HG03432 (cell line): ENCODE results near the gene OSBP.
"Not testable (repeated sequence)": the region's sequence is repeated elsewhere in the genome, so short reads cannot be mapped to it uniquely, and the experiment has no call there.

Experiments used
- ATAC-seq: cut with Tn5 transposase; IDR thresholded peaks from one replicate; pipeline ENCODE4 v1.9.1; 2021; ENCODE audit warnings: mild to moderate bottlenecking, moderate library complexity; ENCODE audit not compliant: unreplicated experiment

OSBP gene

DNA sequence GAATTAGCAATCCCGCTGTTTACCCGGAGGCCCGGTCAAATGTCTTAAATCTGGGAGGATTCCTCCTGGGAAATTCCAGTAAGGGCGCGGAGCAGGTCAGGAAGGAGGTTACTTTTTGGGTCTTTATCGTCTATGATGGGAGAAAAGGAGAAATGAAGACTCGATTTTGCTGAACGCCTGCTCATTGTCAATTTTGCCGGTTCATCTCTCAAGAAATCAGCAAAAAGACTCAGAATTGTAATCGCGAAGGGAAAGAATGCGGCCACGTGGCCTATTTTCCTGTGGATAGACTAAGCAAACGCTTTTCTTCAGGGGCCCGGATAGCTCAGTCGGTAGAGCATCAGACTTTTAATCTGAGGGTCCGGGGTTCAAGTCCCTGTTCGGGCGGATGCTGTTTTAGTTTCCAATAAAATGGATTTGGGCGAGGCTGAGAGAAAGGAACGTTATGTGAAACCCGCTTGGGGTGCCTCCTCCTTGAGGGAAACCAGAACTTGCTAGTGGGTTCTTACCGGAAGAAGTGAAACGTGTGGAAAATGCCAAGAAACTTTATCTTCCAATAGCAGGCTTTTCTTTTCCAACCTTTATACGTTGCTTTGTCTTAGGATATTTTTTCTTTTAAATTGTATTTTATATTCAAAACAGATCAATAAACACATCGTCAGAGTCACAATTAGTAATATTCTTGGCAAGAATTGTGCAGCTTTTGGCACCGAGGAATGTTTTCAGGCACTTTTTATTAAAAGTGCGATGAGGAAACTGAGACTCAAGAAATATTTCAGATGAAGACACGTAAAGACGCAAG, 59.3 kb downstream of the OSBP start:
- ATAC-seq: peak; percentile 25

DNA sequence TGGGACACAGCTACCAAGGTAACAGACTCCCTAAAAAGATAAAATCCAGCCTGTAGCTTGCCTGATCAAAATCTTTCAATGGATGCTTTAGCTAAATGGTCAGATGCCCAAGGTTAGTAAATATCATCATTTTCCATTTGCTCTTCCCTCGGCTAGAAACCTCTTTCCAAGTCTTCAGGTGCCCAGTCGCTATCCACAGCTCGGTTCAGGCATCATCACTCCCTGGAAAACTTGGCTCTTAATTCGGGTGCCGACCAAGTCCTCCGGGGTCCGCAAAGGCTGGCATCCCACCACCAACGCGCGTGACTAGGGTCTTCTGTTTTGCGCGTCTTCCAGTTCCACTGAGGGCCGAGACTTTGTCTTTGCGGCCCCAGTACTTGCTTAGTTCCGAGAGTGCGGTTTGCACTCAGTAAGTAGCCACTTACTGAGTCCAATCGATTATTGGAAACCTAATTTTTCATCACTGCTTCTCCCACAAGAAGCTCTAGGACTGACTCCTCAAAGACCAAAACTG, 59.9 kb downstream of the OSBP start:
- ATAC-seq: no peak

DNA sequence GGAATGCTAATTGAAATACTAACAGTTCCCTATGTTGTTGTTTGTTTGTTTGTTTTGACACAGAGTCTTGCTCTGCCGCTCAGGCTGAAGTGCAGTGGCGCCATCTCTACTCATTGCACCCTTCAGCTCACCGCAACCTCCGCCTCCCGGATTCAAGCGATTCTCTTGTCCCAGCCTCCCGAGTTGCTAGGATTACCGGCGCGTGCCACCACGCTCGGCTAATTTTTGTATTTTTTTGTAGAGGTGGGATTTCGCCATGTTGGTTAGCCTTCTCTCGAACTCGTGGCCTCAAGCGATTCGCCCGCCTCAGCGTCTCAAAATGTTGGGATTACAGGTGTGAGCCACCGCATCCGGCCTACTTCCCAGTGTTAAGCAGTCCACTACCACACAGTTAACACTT, 62.3 kb downstream of the OSBP start:
- ATAC-seq: no peak

DNA sequence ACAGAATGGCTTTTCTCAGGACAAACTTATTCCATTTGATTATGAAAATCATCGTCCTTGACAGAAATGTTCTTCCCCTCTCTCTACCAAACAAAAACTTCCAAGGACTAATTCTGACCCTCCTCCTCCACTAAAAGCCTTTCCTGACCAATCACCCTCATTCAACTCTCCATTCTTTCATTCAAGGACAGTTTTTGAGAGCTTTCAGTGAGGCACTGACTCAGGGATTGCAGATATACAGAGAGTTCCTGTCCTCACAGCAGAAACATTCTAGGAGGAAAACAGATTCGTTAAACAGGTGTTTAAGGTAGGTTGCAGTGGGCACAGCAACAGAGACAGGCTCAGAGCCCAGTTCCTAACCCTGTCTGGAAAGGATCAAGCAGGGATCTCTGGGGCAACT, 62.7 kb downstream of the OSBP start:
- ATAC-seq: no peak

DNA sequence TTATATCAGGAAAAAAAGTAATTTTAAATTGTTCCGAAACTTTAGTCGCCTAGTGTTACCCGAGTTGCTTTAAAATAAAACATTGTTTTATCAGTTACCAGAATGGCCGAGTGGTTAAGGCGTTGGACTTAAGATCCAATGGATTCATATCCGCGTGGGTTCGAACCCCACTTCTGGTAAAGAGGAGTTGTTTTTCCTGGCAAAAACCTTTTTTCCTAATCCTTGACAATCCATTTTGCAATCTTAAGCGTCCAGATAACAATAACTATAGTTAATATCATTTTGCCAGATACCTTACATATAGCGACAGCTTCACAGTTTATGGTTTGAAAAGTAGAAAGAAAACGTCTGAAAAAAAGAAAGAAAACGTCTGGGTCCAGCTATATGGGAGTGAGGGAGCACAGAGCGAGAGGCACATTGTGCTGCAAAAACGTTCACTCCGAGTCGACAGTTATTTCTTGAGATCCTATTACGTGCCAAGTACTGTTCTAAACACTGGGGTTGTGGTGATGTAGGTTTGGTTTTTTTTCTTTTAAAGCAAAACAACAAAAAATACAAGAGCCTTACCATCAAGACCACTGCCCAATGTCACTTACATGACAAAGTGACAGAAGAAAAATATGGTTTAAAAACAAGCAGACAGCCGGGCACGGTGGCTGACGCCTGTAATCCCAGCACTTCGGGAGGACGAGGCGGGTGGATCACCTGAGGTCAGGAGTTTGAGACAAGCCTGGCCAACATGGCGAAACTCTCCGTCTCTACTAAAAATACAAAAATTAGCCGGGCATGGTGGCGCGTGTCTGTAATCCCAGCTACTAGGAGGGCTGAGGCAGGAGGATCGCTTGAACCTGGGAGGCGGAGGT, 63.7 kb downstream of the OSBP start:
- no peak for ATAC-seq

DNA sequence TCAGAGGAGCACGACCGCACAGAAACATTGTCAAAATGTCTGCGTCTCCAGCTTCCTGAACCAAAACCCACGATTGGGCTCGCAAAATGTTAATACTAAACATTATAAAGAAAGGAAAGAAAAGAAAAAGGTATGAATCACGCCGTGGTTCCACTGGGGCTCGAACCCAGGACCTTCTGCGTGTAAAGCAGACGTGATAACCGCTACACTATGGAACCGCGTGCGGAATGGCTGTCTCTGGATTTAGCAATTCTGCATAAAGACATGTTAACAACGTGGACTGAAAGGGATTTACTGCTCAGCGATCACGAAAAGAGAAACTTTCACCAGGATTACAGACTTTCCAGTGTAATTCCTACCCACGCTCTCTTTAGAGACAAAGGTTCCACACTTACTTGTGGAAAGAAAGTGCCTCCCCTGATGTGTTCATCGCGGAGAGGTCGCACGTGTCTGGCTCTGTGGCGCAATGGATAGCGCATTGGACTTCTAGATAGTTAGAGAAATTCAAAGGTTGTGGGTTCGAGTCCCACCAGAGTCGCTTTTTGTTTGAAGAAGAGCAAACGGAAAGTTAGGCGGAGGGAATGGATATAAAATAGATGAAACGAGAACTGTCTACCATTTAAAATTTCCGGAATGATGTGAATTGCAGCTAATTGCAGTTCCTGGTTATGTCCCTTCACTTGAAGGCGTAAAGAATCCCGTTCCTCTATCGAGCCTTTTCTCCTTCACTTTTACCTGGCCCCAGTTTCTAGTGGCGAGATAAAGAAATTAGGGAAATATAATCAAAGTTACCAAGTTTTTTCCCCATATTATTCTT, 64.5 kb downstream of the OSBP start:
- ATAC-seq: peak; percentile 38

DNA sequence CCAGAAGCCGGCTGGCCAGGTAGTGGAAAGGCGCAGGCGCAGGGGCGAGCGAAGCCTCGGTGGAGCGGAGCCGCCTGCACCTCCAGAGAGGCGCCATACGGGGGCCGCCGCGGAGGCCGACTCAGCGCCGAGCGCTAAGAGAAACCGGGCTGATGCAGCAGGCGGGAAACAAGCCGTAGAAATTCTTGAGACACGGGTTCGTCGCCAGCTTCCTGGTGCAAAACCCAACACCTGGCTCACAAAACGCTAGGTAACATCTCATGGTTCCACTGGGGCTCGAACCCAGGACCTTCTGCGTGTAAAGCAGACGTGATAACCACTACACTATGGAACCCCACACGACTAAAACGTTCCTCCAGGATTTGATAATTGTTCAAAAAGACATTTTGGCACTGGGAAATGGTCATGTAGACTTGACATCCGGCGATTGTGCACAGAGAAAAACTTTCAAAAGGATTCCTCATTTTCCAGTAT, 65.2 kb downstream of the OSBP start:
- ATAC-seq: peak; percentile 95

DNA sequence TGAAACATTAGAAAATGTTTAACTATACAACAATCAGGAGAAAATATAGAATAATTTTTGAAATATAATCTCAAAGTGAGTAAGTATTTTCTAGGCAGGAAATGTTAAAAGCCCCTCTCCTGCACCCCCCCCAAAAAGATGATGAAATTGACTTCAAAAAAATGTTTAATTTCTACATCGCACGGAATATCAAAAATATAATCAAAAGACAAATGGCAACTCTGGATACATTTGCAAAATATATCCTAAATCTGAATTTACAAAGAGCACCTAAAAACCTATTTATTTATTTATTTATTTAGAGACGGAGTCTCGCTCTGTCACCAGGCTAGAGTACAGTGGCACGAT, 67.3 kb downstream of the OSBP start:
- no peak for ATAC-seq

DNA sequence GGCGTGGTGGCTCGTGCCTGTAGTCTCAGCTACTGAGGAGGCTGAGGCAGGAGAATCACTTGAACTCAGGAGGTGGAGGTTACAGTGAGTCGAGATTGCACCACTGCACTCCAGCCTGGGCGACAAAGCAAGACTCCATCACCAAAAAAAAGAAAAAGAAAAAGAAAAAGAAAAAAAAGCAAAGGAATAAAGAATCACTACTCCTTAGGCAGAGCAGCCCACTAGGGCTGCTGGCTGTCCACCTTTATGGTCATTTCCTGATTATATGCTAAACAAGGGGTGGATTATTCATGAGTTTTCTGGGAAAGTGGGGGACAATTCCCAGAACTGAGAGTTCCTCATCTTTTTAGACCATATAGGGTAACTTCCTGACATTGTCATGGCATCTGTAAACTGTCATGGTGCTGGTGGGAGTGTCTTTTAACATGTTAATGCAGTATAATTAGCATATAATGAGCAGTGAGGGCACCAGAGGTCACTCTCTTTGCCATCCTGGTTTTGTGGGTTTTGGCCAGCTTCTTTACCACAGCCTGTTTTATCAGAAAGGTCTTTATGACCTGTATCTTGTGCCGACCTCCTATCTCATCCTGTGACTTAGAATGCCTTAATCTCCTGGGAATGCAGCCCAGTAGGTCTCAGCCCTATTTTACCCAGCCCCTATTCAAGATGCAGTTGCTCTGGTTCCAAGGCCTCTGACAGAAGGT, 67.8 kb downstream of the OSBP start:
- not testable (repeated sequence) for ATAC-seq

DNA sequence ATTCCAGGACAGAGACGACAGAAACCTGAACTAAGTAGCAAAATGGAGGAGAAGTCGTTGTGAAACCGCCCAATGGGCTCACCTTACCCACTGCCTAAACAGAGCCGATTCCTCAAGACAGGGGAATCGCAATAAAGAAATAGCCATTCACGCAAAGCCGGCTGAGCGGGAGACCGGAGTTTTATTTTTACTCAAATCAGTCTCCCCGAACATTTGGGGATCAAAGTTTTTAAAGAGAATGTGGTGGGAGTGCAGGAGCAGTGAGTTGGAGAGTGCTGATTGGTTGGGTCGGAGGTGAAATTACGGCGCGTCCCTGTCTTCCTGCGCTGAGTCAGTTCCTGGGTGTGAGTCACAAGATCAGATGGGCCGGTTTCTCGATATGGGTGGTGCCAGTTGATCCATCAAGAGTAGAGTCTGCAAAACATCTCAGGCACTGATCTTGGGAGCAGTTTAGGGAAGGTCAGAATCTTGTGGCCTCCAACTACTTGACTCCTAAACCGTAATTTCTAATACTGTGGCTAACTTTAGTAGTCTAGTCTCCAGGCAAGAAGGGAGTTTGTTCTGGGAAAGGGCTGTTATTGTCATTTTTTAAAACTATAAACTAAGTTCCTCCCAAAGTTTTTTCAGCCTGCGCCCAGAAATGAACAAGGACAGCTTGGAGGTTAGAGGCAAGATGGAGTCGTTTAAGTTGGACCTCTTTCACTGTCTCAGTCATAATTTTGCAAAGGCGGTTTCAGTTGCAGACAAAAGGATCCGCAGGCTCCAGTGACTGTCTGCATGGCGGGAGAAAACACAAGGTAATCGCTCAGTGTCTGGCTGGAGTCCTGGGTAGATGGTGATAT, 70.2 kb downstream of the OSBP start:
- ATAC-seq: no peak

DNA sequence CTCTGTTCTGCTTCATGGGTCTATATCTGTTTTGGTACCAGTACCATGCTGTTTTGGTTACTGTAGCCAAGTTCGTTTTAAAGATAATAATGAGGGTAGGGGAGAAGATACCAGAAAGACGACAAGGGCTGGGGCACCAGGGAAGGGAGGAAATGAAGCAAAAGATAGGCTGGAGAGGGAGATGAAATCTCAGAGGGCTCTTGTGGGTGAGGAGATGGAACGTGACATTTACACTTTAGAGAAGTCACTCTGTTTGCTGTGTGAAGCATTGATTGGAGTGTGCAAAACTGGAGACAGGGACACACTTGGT, 70.8 kb downstream of the OSBP start:
- ATAC-seq: no peak

DNA sequence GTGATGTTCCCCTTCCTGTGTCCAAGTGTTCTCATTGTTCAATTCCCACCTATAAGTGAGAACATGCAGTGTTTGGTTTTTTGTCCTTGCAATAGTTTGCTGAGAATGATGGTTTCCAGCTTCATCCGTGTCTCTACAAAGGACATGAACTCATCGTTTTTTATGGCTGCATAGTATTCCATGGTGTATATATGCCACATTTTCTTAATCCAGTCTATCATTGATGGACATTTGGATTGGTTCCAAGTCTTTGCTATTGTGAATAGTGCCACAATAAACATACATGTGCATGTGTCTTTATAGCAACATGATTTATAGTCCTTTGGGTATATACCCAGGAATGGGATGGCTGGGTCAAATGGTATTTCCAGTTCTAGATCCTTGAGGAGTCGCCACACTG, 71.9 kb downstream of the OSBP start:
- ATAC-seq: not testable (repeated sequence)

DNA sequence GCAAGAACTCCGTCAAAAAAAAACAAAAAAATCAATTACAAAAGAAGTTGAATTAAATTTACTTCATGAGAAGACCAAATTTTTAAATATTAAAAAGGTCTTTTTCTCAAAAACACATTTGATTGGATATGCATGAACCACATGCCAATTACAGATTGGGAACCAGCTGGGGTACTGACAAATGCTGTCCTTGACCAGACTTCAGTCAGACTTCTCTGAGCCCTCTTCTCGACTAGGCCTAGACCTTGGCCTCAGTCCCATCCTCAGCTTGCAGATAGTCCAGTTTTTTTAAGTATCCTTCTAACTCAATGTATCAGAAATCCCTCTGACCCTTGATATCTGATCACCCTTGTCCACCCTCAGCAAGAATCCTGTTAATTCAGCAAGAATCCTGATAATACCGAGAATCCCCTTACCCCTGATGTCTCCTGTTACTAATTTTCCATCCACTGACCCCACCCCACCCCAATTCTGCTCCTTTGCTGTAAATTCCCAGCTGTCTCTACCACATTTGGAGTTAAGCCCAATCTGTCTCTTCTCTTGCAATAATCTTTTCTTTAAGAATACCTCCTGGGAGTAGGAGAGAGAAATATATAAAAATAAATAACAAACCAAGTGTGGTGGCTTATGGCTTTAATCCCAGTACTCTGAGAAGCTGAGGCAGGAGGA, 73.3 kb downstream of the OSBP start:
- no peak for ATAC-seq

DNA sequence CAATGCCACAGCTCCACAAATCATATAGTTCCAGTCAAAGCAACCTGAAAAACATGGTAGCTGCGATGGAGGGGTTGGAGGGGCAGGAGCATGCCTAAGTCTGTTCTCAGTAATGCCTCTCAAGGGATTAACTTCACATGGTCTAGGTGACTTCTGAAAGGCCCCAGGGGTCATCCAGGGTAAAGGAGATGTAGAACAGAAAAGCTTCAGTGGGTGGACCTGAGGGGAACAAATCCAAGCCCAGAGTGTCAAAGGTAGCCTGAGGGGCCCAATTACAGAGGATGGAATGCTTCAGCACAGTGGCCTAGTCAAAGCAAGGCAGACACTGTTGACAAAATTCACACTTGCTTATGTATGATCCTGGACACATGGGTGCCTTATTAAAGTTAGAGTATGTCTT, 80.9 kb downstream of the OSBP start:
- ATAC-seq: no peak

DNA sequence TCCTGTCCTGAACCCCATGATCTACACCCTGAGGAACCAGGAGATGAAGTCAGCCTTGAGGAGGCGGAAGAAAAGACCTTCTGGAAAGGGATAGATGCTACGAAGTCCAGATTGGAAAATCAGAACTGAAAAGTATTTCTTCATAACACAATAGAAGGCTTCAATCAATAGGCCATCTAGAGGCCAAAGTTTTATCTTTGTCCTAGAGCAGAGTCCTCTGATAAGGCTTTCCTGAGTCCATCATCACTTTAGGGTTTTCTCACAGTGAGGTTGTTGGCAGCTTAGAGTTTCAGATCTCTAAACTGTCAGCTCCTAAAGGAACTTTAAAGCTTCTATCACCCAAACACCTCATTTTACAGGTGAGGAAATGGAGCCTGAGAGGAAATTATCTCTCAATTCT, 83.0 kb downstream of the OSBP start:
- no peak for ATAC-seq

DNA sequence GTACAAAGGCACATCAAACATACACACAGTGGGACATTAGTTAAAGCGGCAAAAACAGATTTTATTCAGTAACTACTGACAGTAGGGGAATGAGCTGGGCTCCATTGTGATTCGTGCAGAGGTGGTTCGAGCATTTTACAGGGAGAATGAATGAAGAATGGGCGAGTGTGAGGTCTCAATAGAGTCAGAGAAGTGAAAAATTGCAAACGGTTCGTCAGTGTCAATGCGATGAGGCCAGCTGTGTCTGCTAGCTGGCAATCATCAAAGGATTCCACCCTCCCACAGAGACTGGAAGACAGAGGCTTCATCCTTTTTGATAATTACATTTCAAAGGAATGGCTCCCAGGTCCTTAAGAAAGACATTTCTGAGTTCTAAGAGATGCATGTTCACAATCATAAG, 86.9 kb downstream of the OSBP start:
- no peak for ATAC-seq
